ENCODE results near the gene MAGEA9B. TPM values are rescaled to one million over a fixed set of nuclear protein-coding genes. Genes with fewer than 3 reads are reported as not detected.
"Not testable (repeated sequence)": the region's sequence is repeated elsewhere in the genome, so short reads cannot be mapped to it uniquely, and the experiment has no call there.

The MAGEA9B gene
- total RNA-seq, 1 experiment from 2014 or later, result not detected

DNA sequence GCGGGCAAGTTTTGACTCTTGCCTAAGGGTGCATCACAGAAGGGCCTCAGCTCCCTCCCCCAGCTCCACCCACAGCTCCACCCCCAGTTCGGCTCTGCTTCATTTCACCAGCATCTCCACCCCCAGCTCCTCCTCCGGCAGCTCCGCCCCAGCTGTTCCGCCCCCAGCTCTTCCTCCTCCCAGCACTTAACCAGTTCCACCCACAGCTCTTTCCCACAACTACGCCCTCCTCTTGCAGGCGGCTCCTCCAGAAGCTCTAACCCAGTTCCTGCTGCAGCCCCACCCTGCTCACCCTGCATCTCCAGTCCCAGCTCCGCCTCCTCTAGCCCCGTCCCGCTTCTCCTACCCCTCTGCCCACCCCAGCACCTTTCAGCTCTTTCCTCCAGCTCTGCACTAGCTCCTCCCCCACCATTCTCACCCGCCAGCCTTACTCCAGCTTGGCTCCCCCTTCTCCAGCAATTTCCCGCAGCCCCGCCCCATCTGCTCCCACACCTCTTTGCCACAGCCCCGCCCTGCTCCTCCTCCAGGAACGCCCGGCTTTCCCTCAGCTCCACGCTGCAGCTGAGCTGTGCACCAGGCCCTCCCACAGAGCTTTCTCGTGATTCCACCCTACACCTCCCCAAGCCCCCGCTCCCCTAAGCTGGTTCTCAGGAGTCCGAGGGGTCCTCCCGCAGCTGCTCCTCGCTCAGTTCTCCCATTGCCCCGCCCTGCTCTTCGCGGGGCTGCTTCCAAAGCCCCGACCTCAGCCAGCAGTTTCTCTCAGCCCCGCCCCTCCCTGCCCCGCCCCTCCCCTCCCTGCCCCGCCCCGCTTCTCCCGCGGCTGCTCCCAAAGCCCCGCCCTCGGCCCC lies 47.8 kb downstream of the MAGEA9B start:
- BruUV-seq (replicated peaks), result no TSS peak
- H3K36me3 ChIP-seq (ENCODE audit: low read depth, low read length), result no peaks in the 10 kb centered on the region
- no peaks in the 10 kb centered on the region for H3K9me2 ChIP-seq (replicated peaks; ENCODE audit: low read length)
- DNase-seq (peak; percentile 88), ATAC-seq (peak; percentile 62)
- H3K9ac ChIP-seq (ENCODE audit: low read length), result peak overlapping the region; percentile 66
- H2AFZ ChIP-seq (ENCODE audit: low read length), result peak overlapping the region; percentile 63
- H3K27me3 ChIP-seq (ENCODE audit: low read length), result no peaks in the 10 kb centered on the region
- H4K20me1 ChIP-seq (ENCODE audit: low read length), result no peaks in the 10 kb centered on the region
- H3K4me3 ChIP-seq (ENCODE audit: low read length), result peak overlapping the region; percentile 72
- intact Hi-C loops (cut with micrococcal nuclease), result loop anchor here (2.0 kb wide), 2 partner anchors 29 to 45 kb away; no protein-coding TSS in a partner anchor
- H3K27ac ChIP-seq (ENCODE audit: low read length), result peak overlapping the region; percentile 62
- TF ChIP-seq EZH2phosphoT487 (IDR thresholded peaks at IDR 0.05; ENCODE audit: borderline replicate concordance, low read length) (no peak), EZH2 (IDR thresholded peaks at IDR 0.05; ENCODE audit: low read length, unreplicated experiment) (no peak)
- TF ChIP-seq, protein P1, sequence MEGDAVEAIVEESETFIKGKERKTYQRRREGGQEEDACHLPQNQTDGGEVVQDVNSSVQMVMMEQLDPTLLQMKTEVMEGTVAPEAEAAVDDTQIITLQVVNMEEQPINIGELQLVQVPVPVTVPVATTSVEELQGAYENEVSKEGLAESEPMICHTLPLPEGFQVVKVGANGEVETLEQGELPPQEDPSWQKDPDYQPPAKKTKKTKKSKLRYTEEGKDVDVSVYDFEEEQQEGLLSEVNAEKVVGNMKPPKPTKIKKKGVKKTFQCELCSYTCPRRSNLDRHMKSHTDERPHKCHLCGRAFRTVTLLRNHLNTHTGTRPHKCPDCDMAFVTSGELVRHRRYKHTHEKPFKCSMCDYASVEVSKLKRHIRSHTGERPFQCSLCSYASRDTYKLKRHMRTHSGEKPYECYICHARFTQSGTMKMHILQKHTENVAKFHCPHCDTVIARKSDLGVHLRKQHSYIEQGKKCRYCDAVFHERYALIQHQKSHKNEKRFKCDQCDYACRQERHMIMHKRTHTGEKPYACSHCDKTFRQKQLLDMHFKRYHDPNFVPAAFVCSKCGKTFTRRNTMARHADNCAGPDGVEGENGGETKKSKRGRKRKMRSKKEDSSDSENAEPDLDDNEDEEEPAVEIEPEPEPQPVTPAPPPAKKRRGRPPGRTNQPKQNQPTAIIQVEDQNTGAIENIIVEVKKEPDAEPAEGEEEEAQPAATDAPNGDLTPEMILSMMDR (conservative IDR thresholded peaks at IDR 0.05; ENCODE audit: low read depth, low read length), result no peak
- H3K9me3 ChIP-seq (ENCODE audit: low read length), result no peaks in the 10 kb centered on the region
- no peaks in the 10 kb centered on the region for H3F3A ChIP-seq (ENCODE audit: low read length, unreplicated experiment)
- CTCF ChIA-PET, result interaction anchor here (0.8 to 1.2 kb wide), 2 partner anchors 12 to 52 kb away, joined by 3 to 4 read pairs; no protein-coding TSS in a partner anchor
- POLR2A ChIA-PET (ENCODE audit: unreplicated experiment), result interaction anchor here (0.9 to 2.5 kb wide), 2 partner anchors 12 to 400 kb away, joined by 3 to 32 read pairs; partner anchors contain the start of gene EOLA2
- H3K4me2 ChIP-seq (ENCODE audit: low read length), result peak overlapping the region; percentile 84
- peaks cover 8% of the 10 kb centered on the region; the same call in 1 of the 2 replicates for H3K4me1 ChIP-seq (ENCODE audit: insufficient read depth, low read length)
- H3K79me2 ChIP-seq (ENCODE audit: low read length), result peaks cover 9% of the 10 kb centered on the region

DNA sequence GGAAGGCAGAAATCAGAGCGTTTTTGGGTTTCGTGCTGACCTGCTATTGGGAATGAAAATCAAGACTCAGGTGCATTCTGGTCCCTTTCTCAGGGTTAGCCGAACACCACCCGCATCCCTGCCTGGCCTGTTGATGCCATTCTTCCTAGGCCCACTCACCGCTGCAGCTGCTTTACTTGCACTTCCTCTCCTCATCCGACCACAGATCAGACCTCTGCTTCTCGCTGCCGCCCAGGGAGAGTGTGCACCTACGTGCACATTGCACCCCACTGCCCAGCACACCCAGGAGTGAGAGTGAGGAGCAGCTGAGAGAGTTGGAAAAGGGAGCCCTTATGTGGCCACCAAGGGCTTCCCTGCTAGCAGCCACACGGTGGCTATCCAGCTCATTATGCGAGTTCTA lies 49.8 kb downstream of the MAGEA9B start:
- H3K9ac ChIP-seq (ENCODE audit: low read length); CTCF ChIA-PET; intact Hi-C loops (cut with micrococcal nuclease); H3K9me3 ChIP-seq (ENCODE audit: low read length); ATAC-seq; BruUV-seq (replicated peaks); H3K27me3 ChIP-seq (ENCODE audit: low read length); H3K79me2 ChIP-seq (ENCODE audit: low read length); H3K9me2 ChIP-seq (replicated peaks; ENCODE audit: low read length); DNase-seq; H3K27ac ChIP-seq (ENCODE audit: low read length); H3F3A ChIP-seq (ENCODE audit: low read length, unreplicated experiment); H3K4me3 ChIP-seq (ENCODE audit: low read length); POLR2A ChIA-PET (ENCODE audit: unreplicated experiment); H2AFZ ChIP-seq (ENCODE audit: low read length); H3K4me2 ChIP-seq (ENCODE audit: low read length); H3K36me3 ChIP-seq (ENCODE audit: low read depth, low read length); H3K4me1 ChIP-seq (ENCODE audit: insufficient read depth, low read length); H4K20me1 ChIP-seq (ENCODE audit: low read length): not testable (repeated sequence)

DNA sequence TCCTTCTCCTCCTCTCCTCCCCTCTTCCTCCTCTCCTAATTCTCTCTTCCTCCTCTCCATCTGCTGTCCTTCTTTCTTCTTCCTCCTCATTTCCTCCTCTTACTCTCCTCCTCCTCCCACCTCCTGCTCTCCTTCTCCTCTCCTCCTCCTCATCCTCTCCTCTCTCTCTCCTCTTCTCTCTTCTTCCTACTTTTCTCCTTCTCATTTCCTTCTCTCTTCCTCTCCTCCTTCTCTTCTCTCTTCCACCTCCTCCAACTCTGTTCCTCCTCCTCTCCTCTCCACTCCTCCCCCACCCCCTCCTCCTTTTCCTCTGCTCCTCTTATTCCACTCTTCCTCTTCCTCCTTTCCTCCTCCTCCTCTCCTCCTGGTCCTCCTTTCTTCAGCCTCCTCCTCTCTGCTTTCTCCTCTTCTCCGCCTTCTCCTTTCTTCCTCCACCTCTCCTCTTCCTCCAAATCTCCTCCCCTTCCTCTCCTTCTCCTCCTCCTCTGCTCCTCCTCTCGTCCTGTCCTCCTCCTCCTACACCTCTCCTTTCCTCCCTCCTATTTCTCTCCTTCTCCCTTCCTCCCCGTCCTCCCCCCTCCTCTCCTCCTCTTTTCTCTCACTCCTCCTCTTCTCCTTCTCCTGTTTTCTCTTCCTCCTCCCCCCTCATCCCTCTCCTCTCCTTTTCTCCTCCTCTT lies 52.2 kb downstream of the MAGEA9B start:
- H3K4me2 ChIP-seq (ENCODE audit: low read length); H3K9me2 ChIP-seq (replicated peaks; ENCODE audit: low read length); H3K27me3 ChIP-seq (ENCODE audit: low read length); H3F3A ChIP-seq (ENCODE audit: low read length, unreplicated experiment); H3K9ac ChIP-seq (ENCODE audit: low read length); DNase-seq; H3K4me1 ChIP-seq (ENCODE audit: insufficient read depth, low read length); H3K9me3 ChIP-seq (ENCODE audit: low read length); BruUV-seq (replicated peaks); H4K20me1 ChIP-seq (ENCODE audit: low read length); POLR2A ChIA-PET (ENCODE audit: unreplicated experiment); H2AFZ ChIP-seq (ENCODE audit: low read length); H3K79me2 ChIP-seq (ENCODE audit: low read length); H3K27ac ChIP-seq (ENCODE audit: low read length); H3K36me3 ChIP-seq (ENCODE audit: low read depth, low read length); CTCF ChIA-PET; H3K4me3 ChIP-seq (ENCODE audit: low read length); intact Hi-C loops (cut with micrococcal nuclease); ATAC-seq: not testable (repeated sequence)

DNA sequence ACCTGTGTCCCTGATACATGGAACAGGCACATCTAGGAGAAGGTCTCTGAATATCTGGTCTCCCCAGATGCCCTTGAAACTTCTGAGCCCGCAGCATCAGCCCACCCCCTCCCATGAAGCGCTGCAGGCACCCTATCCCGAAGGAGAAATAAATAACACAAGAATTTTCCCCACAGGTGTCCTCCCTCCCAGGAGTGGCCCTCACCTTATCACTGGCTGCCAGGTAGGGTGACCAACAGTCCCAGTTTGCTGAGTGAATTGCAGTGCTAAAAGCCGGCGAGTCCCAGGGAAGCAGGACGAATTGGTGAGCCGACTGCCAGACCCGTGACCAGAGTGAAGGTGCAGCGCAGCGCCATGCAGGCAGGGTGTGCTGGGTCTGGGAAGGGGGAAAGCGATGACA lies 53.3 kb downstream of the MAGEA9B start:
- H3K27me3 ChIP-seq (ENCODE audit: low read length); CTCF ChIA-PET; ATAC-seq; H3K9ac ChIP-seq (ENCODE audit: low read length); H3K9me2 ChIP-seq (replicated peaks; ENCODE audit: low read length); H3K9me3 ChIP-seq (ENCODE audit: low read length); H3K27ac ChIP-seq (ENCODE audit: low read length); H3F3A ChIP-seq (ENCODE audit: low read length, unreplicated experiment); BruUV-seq (replicated peaks); H3K79me2 ChIP-seq (ENCODE audit: low read length); H3K4me3 ChIP-seq (ENCODE audit: low read length); DNase-seq; H3K4me1 ChIP-seq (ENCODE audit: insufficient read depth, low read length); H4K20me1 ChIP-seq (ENCODE audit: low read length); H2AFZ ChIP-seq (ENCODE audit: low read length); H3K36me3 ChIP-seq (ENCODE audit: low read depth, low read length); intact Hi-C loops (cut with micrococcal nuclease); H3K4me2 ChIP-seq (ENCODE audit: low read length); POLR2A ChIA-PET (ENCODE audit: unreplicated experiment): not testable (repeated sequence)

DNA sequence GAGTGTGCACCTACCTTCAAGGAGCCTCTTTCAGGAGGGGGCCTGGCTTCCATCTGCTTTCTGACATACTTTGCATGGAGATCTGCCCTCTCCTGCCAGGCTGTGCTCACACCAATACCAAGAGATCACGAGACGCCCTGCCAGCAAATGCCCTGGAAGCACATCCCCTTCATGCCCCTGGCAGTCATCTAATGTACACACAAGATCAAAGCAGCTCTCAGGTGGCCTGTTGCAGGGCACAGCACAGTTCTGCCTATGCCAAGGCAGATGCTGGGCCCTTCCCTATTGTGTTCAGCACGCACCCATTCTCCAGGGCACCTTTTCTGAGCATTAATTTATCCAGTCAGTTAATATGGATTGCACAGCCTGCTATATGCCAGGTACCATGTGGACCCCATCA lies 54.4 kb downstream of the MAGEA9B start:
- intact Hi-C loops (cut with micrococcal nuclease); ATAC-seq; H3F3A ChIP-seq (ENCODE audit: low read length, unreplicated experiment); H3K9ac ChIP-seq (ENCODE audit: low read length); H3K27me3 ChIP-seq (ENCODE audit: low read length); H3K79me2 ChIP-seq (ENCODE audit: low read length); H4K20me1 ChIP-seq (ENCODE audit: low read length); CTCF ChIA-PET; POLR2A ChIA-PET (ENCODE audit: unreplicated experiment); H3K4me1 ChIP-seq (ENCODE audit: insufficient read depth, low read length); H3K36me3 ChIP-seq (ENCODE audit: low read depth, low read length); H3K4me2 ChIP-seq (ENCODE audit: low read length); H3K9me2 ChIP-seq (replicated peaks; ENCODE audit: low read length); H2AFZ ChIP-seq (ENCODE audit: low read length); DNase-seq; H3K4me3 ChIP-seq (ENCODE audit: low read length); H3K27ac ChIP-seq (ENCODE audit: low read length); BruUV-seq (replicated peaks); H3K9me3 ChIP-seq (ENCODE audit: low read length): not testable (repeated sequence)

All from PC-3 (cell line).